ENCODE results near the gene GMDS.

The GMDS gene

GRCh38 chr6:1601158-1602048, 644.0 kb downstream of the GMDS start:
- DNase-seq (no peak), ATAC-seq (replicated peaks) (no peak)
- H3K4me1 Mint-ChIP-seq (ENCODE audit: low read depth in 2 of 2), result peaks cover 4 to 10% of the 10 kb centered on the region in 2 donors
- no peak overlapping the region for H3K4me3 Mint-ChIP-seq
- H3K27me3 Mint-ChIP-seq, result peaks cover 75 to 92% of the 10 kb centered on the region in 2 donors
- H3K9me3 Mint-ChIP-seq, result no peaks in the 10 kb centered on the region
- H3K27ac Mint-ChIP-seq, result no peak overlapping the region
- no peaks in the 10 kb centered on the region for H3K36me3 Mint-ChIP-seq (ENCODE audit: insufficient read depth)

- peaks cover 74 to 92% of the 10 kb centered on the region in 2 donors for H3K27me3 Mint-ChIP-seq
- no peak overlapping the region for H3K4me3 Mint-ChIP-seq
- H3K4me1 Mint-ChIP-seq (ENCODE audit: low read depth in 2 of 2), result peaks cover 7 to 10% of the 10 kb centered on the region in 2 donors
- H3K36me3 Mint-ChIP-seq (ENCODE audit: insufficient read depth), result no peaks in the 10 kb centered on the region
- no peak overlapping the region for H3K27ac Mint-ChIP-seq
- DNase-seq (no peak), ATAC-seq (replicated peaks) (no peak)
- H3K9me3 Mint-ChIP-seq, result no peaks in the 10 kb centered on the region
Measured at GRCh38 chr6:1600764-1601157, 644.6 kb downstream of the GMDS start.

- H3K27me3 Mint-ChIP-seq, result peaks cover 68 to 89% of the 10 kb centered on the region in 2 donors
- H3K9me3 Mint-ChIP-seq, result no peaks in the 10 kb centered on the region
- H3K4me3 Mint-ChIP-seq, result no peak overlapping the region
- no peak for DNase-seq
- H3K4me1 Mint-ChIP-seq (ENCODE audit: low read depth in 2 of 2), result peaks cover 3 to 4% of the 10 kb centered on the region in 2 donors
- H3K27ac Mint-ChIP-seq, result no peak overlapping the region
- ATAC-seq (replicated peaks), result no peak
- H3K36me3 Mint-ChIP-seq (ENCODE audit: insufficient read depth), result no peaks in the 10 kb centered on the region
Measured at GRCh38 chr6:1600063-1600763, 645.2 kb downstream of the GMDS start.

- no peak overlapping the region for H3K4me3 Mint-ChIP-seq
- H3K27ac Mint-ChIP-seq, result no peak overlapping the region
- no peak for DNase-seq
- H3K9me3 Mint-ChIP-seq, result no peaks in the 10 kb centered on the region
- H3K36me3 Mint-ChIP-seq (ENCODE audit: insufficient read depth), result no peaks in the 10 kb centered on the region
- peaks cover 3 to 4% of the 10 kb centered on the region in 2 donors for H3K4me1 Mint-ChIP-seq (ENCODE audit: low read depth in 2 of 2)
- no peak for ATAC-seq (replicated peaks)
- peaks cover 68 to 94% of the 10 kb centered on the region in 2 donors for H3K27me3 Mint-ChIP-seq
Measured at GRCh38 chr6:1599469-1599868, 645.9 kb downstream of the GMDS start.

GRCh38 chr6:1598886-1599285, 646.5 kb downstream of the GMDS start:
- no peaks in the 10 kb centered on the region for H3K9me3 Mint-ChIP-seq
- peaks cover 71 to 96% of the 10 kb centered on the region in 2 donors for H3K27me3 Mint-ChIP-seq
- no peaks in the 10 kb centered on the region for H3K36me3 Mint-ChIP-seq (ENCODE audit: insufficient read depth)
- H3K4me3 Mint-ChIP-seq, result no peak overlapping the region
- no peak for ATAC-seq (replicated peaks)
- H3K27ac Mint-ChIP-seq, result no peak overlapping the region
- DNase-seq, result no peak
- peaks cover 3 to 4% of the 10 kb centered on the region in 2 donors for H3K4me1 Mint-ChIP-seq (ENCODE audit: low read depth in 2 of 2)

- H3K36me3 Mint-ChIP-seq (ENCODE audit: insufficient read depth), result no peaks in the 10 kb centered on the region
- H3K9me3 Mint-ChIP-seq, result no peaks in the 10 kb centered on the region
- H3K4me1 Mint-ChIP-seq (ENCODE audit: low read depth in 2 of 2), result peaks cover 3 to 4% of the 10 kb centered on the region in 2 donors
- DNase-seq, result no peak
- no peak overlapping the region for H3K27ac Mint-ChIP-seq
- H3K4me3 Mint-ChIP-seq, result no peak overlapping the region
- H3K27me3 Mint-ChIP-seq, result peaks cover 75 to 96% of the 10 kb centered on the region in 2 donors
- ATAC-seq (replicated peaks), result no peak
Measured at GRCh38 chr6:1598433-1598832, 647.0 kb downstream of the GMDS start.

GRCh38 chr6:1597924-1598323, 647.5 kb downstream of the GMDS start:
- Mint-ChIP-seq H3K9me3 (no peaks in the 10 kb centered on the region), H3K36me3 (ENCODE audit: insufficient read depth) (no peaks in the 10 kb centered on the region), H3K27ac (peak overlapping the region in 1 of 2 donors; percentile 33), H3K27me3 (peaks cover 75 to 96% of the 10 kb centered on the region in 2 donors), H3K4me3 (no peak overlapping the region), H3K4me1 (ENCODE audit: low read depth in 2 of 2) (peaks cover 3 to 4% of the 10 kb centered on the region in 2 donors)
- ATAC-seq (replicated peaks) (no peak), DNase-seq (no peak)

GRCh38 chr6:1597121-1597744, 648.2 kb downstream of the GMDS start:
- DNase-seq (no peak), ATAC-seq (replicated peaks) (no peak)
- H3K27me3 Mint-ChIP-seq, result peaks cover 71 to 94% of the 10 kb centered on the region in 2 donors
- peak overlapping the region in 1 of 2 donors; percentile 33 for H3K27ac Mint-ChIP-seq
- H3K4me1 Mint-ChIP-seq (ENCODE audit: low read depth in 2 of 2), result peaks cover 3 to 4% of the 10 kb centered on the region in 2 donors
- no peak overlapping the region for H3K4me3 Mint-ChIP-seq
- no peaks in the 10 kb centered on the region for H3K9me3 Mint-ChIP-seq
- H3K36me3 Mint-ChIP-seq (ENCODE audit: insufficient read depth), result no peaks in the 10 kb centered on the region

- DNase-seq (peak; percentile 60 to 69 (median 68)), ATAC-seq (replicated peaks) (peak; percentile 87)
- Mint-ChIP-seq H3K4me1 (ENCODE audit: low read depth in 2 of 2) (peaks cover 3 to 4% of the 10 kb centered on the region in 2 donors), H3K27me3 (peaks cover 63 to 84% of the 10 kb centered on the region in 2 donors), H3K9me3 (no peaks in the 10 kb centered on the region), H3K4me3 (peak overlapping the region in 1 of 2 donors; percentile 14), H3K27ac (no peak overlapping the region), H3K36me3 (ENCODE audit: insufficient read depth) (no peaks in the 10 kb centered on the region)
Measured at GRCh38 chr6:1596088-1596852, 649.1 kb downstream of the GMDS start.

- Mint-ChIP-seq H3K27me3 (peaks cover 55 to 79% of the 10 kb centered on the region in 2 donors), H3K36me3 (ENCODE audit: insufficient read depth) (no peaks in the 10 kb centered on the region), H3K4me3 (no peak overlapping the region), H3K9me3 (no peaks in the 10 kb centered on the region), H3K4me1 (ENCODE audit: low read depth in 2 of 2) (peaks cover 3 to 4% of the 10 kb centered on the region in 2 donors), H3K27ac (no peak overlapping the region)
- DNase-seq, result no peak
- ATAC-seq (replicated peaks), result peak; percentile 19
Measured at GRCh38 chr6:1595271-1596087, 649.9 kb downstream of the GMDS start.

GRCh38 chr6:1594445-1595200, 650.8 kb downstream of the GMDS start:
- H3K9me3 Mint-ChIP-seq, result no peaks in the 10 kb centered on the region
- ATAC-seq (replicated peaks), result no peak
- DNase-seq, result no peak
- H3K4me3 Mint-ChIP-seq, result no peak overlapping the region
- H3K27me3 Mint-ChIP-seq, result peaks cover 54 to 79% of the 10 kb centered on the region in 2 donors
- H3K4me1 Mint-ChIP-seq (ENCODE audit: low read depth in 2 of 2), result peaks cover 3 to 4% of the 10 kb centered on the region in 2 donors
- no peak overlapping the region for H3K27ac Mint-ChIP-seq
- no peaks in the 10 kb centered on the region for H3K36me3 Mint-ChIP-seq (ENCODE audit: insufficient read depth)

- Mint-ChIP-seq H3K27me3 (peaks cover 57 to 79% of the 10 kb centered on the region in 2 donors), H3K4me1 (ENCODE audit: low read depth in 2 of 2) (peaks cover 3 to 4% of the 10 kb centered on the region in 2 donors)
- ATAC-seq (replicated peaks), result no peak
Measured at GRCh38 chr6:1593958-1594314, 651.5 kb downstream of the GMDS start.

More at GRCh38 chr6:1593958-1594314, 651.5 kb downstream of the GMDS start:
- H3K9me3 Mint-ChIP-seq, result no peaks in the 10 kb centered on the region
- H3K27ac Mint-ChIP-seq, result no peak overlapping the region
- H3K36me3 Mint-ChIP-seq (ENCODE audit: insufficient read depth), result no peaks in the 10 kb centered on the region
- DNase-seq, result no peak
- no peak overlapping the region for H3K4me3 Mint-ChIP-seq
